ENCODE data around the gene ADAMTS2. TPM values are rescaled to one million over a fixed set of nuclear protein-coding genes. Genes with fewer than 3 reads are reported as not detected.

Gene ADAMTS2
- total and polyA plus RNA-seq, 2 experiments from 2014 or later = 1.6 to 8.1 TPM

DNA sequence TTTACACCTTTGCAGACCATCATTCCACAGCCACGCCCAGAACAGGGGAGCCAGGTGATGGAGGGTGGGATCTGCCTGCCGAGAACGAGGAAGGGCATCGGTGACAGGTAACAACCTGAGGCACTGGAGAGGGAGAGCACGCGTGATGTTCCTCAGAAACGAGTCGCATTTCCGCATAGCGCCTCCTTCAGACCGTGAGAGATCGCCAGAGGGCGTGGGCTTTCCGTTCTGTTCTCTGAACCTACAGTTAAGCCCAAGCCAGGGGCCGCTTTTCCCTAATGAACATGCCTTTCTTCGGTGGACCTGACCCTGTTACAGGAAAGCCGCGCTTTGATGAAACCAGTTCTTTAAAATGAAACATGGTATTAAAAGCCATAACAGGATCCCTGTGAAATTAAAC, 17.1 kb upstream of the ADAMTS2 start:
- Mint-ChIP-seq H3K9me3 (no peaks in the 10 kb centered on the region), H3K27ac (no peak overlapping the region), H3K4me1 (no peaks in the 10 kb centered on the region), H3K36me3 (ENCODE audit: low read depth) (no peaks in the 10 kb centered on the region), H3K27me3 (ENCODE audit: insufficient read depth, low read depth, poor library complexity) (peaks cover 11% of the 10 kb centered on the region), H3K4me3 (no peak overlapping the region)
- Histone ChIP-seq H3K9me2 (ENCODE audit: insufficient read depth) (no peaks in the 10 kb centered on the region), H3K27me3 (ENCODE audit: insufficient read depth) (no peaks in the 10 kb centered on the region), H3K4me1 (ENCODE audit: insufficient read depth) (no peaks in the 10 kb centered on the region), H3F3A (replicated peaks; ENCODE audit: low read depth) (no peaks in the 10 kb centered on the region), H4K20me1 (replicated peaks; ENCODE audit: insufficient read depth) (no peaks in the 10 kb centered on the region), H3K79me2 (replicated peaks; ENCODE audit: insufficient read depth) (no peaks in the 10 kb centered on the region), H3K36me3 (ENCODE audit: insufficient read depth) (no peaks in the 10 kb centered on the region), H3K4me3 (no peak overlapping the region), H3K27ac (ENCODE audit: low read depth) (no peak overlapping the region), H3K4me2 (no peak overlapping the region), H2AFZ (no peak overlapping the region)
- TF ChIP-seq, protein P1, sequence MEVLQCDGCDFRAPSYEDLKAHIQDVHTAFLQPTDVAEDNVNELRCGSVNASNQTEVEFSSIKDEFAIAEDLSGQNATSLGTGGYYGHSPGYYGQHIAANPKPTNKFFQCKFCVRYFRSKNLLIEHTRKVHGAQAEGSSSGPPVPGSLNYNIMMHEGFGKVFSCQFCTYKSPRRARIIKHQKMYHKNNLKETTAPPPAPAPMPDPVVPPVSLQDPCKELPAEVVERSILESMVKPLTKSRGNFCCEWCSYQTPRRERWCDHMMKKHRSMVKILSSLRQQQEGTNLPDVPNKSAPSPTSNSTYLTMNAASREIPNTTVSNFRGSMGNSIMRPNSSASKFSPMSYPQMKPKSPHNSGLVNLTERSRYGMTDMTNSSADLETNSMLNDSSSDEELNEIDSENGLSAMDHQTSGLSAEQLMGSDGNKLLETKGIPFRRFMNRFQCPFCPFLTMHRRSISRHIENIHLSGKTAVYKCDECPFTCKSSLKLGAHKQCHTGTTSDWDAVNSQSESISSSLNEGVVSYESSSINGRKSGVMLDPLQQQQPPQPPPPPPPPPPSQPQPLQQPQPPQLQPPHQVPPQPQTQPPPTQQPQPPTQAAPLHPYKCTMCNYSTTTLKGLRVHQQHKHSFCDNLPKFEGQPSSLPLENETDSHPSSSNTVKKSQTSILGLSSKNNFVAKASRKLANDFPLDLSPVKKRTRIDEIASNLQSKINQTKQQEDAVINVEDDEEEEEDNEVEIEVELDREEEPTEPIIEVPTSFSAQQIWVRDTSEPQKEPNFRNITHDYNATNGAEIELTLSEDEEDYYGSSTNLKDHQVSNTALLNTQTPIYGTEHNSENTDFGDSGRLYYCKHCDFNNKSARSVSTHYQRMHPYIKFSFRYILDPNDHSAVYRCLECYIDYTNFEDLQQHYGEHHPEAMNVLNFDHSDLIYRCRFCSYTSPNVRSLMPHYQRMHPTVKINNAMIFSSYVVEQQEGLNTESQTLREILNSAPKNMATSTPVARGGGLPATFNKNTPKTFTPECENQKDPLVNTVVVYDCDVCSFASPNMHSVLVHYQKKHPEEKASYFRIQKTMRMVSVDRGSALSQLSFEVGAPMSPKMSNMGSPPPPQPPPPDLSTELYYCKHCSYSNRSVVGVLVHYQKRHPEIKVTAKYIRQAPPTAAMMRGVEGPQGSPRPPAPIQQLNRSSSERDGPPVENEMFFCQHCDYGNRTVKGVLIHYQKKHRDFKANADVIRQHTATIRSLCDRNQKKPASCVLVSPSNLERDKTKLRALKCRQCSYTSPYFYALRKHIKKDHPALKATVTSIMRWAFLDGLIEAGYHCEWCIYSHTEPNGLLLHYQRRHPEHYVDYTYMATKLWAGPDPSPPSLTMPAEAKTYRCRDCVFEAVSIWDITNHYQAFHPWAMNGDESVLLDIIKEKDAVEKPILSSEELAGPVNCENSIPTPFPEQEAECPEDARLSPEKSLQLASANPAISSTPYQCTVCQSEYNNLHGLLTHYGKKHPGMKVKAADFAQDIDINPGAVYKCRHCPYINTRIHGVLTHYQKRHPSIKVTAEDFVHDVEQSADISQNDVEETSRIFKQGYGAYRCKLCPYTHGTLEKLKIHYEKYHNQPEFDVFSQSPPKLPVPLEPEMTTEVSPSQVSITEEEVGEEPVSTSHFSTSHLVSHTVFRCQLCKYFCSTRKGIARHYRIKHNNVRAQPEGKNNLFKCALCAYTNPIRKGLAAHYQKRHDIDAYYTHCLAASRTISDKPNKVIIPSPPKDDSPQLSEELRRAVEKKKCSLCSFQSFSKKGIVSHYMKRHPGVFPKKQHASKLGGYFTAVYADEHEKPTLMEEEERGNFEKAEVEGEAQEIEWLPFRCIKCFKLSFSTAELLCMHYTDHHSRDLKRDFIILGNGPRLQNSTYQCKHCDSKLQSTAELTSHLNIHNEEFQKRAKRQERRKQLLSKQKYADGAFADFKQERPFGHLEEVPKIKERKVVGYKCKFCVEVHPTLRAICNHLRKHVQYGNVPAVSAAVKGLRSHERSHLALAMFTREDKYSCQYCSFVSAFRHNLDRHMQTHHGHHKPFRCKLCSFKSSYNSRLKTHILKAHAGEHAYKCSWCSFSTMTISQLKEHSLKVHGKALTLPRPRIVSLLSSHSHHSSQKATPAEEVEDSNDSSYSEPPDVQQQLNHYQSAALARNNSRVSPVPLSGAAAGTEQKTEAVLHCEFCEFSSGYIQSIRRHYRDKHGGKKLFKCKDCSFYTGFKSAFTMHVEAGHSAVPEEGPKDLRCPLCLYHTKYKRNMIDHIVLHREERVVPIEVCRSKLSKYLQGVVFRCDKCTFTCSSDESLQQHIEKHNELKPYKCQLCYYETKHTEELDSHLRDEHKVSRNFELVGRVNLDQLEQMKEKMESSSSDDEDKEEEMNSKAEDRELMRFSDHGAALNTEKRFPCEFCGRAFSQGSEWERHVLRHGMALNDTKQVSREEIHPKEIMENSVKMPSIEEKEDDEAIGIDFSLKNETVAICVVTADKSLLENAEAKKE (CRISPR knock-in tag; IDR thresholded peaks at IDR 0.05) = no peak
- TF ChIP-seq POLR2AphosphoS5 (IDR thresholded peaks at IDR 0.05; ENCODE audit: low read depth) = no peak
- TF ChIP-seq, protein P2, sequence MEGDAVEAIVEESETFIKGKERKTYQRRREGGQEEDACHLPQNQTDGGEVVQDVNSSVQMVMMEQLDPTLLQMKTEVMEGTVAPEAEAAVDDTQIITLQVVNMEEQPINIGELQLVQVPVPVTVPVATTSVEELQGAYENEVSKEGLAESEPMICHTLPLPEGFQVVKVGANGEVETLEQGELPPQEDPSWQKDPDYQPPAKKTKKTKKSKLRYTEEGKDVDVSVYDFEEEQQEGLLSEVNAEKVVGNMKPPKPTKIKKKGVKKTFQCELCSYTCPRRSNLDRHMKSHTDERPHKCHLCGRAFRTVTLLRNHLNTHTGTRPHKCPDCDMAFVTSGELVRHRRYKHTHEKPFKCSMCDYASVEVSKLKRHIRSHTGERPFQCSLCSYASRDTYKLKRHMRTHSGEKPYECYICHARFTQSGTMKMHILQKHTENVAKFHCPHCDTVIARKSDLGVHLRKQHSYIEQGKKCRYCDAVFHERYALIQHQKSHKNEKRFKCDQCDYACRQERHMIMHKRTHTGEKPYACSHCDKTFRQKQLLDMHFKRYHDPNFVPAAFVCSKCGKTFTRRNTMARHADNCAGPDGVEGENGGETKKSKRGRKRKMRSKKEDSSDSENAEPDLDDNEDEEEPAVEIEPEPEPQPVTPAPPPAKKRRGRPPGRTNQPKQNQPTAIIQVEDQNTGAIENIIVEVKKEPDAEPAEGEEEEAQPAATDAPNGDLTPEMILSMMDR (conservative IDR thresholded peaks at IDR 0.05; ENCODE audit: low read depth in 2 of 2) = peak; percentile 45 to 60
- ATAC-seq = peak; percentile 56
- peak; percentile 56 for DNase-seq (ENCODE audit: low spot score)

DNA sequence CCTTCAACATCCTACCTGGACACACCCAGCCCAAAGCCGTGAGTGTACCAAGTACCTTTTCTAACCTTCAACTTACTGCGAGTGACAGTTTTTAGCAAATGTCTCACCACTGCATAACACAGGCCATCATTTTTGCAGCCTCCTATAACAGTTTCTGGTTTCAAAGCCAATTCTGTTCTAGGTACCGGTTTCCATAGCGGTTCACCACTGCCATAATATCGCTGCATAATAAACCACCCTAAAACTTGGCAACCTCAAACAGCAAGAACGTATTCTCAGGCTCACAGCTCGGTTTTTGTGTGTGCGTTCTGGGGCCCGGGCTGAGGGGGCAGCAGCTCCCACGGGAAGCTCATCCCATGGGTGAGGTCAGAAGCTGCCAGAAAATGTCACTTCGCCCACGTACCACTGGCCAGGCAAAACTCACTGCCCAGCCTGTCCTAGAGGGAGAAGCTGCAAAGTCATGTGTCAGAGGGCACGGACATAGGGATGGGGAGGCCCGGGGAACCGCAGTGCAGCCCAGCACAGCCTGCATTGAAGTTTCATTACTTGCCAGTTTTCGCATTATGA, 15.9 kb upstream of the ADAMTS2 start:
- H3F3A ChIP-seq (replicated peaks; ENCODE audit: low read depth) = no peaks in the 10 kb centered on the region
- no peaks in the 10 kb centered on the region for H3K27me3 ChIP-seq (ENCODE audit: insufficient read depth)
- 0 out of 2 replicates have a peak overlapping the region, but pooled peaks have one; percentile 43 for H2AFZ ChIP-seq
- ATAC-seq (no peak; the same call in 2 of the 3 replicates), DNase-seq (ENCODE audit: low spot score) (no peak)
- H3K9me3 Mint-ChIP-seq = no peaks in the 10 kb centered on the region
- no peaks in the 10 kb centered on the region for H3K4me1 ChIP-seq (ENCODE audit: insufficient read depth)
- H3K4me3 ChIP-seq = no peak overlapping the region
- no peak overlapping the region for H3K4me2 ChIP-seq
- H4K20me1 ChIP-seq (replicated peaks; ENCODE audit: insufficient read depth) = no peaks in the 10 kb centered on the region
- no peak overlapping the region for H3K27ac Mint-ChIP-seq
- 0 out of 2 replicates have a peak, but pooled peaks cover under 1% of the 10 kb centered on the region for H3K9me2 ChIP-seq (ENCODE audit: insufficient read depth)
- no peak overlapping the region for H3K27ac ChIP-seq (ENCODE audit: low read depth)
- H3K4me1 Mint-ChIP-seq = no peaks in the 10 kb centered on the region
- no peak overlapping the region for H3K4me3 Mint-ChIP-seq
- peaks cover 10% of the 10 kb centered on the region for H3K27me3 Mint-ChIP-seq (ENCODE audit: insufficient read depth, low read depth, poor library complexity)
- no peaks in the 10 kb centered on the region for H3K79me2 ChIP-seq (replicated peaks; ENCODE audit: insufficient read depth)
- no peaks in the 10 kb centered on the region for H3K36me3 Mint-ChIP-seq (ENCODE audit: low read depth)
- no peaks in the 10 kb centered on the region for H3K36me3 ChIP-seq (ENCODE audit: insufficient read depth)
- no peak for TF ChIP-seq ZNF114 (CRISPR knock-in tag; IDR thresholded peaks at IDR 0.05)

Data from GM23338 (cell line).